NCI-H2107 treated with DMSO at 0.1 percent for 48 hours (cell line): ENCODE results near the gene WNT5A.

Source experiments
- DNase-seq: peaks from one replicate; lab custom pipeline; 2025; ENCODE audit not compliant: unreplicated experiment; lab: John Stamatoyannopoulos, UW

The WNT5A gene

GRCh38 chr3:55452886-55453285, 34.2 kb downstream of the WNT5A start:
- DNase-seq, result no peak

GRCh38 chr3:55449527-55449926, 37.6 kb downstream of the WNT5A start:
- DNase-seq, result no peak

DNA sequence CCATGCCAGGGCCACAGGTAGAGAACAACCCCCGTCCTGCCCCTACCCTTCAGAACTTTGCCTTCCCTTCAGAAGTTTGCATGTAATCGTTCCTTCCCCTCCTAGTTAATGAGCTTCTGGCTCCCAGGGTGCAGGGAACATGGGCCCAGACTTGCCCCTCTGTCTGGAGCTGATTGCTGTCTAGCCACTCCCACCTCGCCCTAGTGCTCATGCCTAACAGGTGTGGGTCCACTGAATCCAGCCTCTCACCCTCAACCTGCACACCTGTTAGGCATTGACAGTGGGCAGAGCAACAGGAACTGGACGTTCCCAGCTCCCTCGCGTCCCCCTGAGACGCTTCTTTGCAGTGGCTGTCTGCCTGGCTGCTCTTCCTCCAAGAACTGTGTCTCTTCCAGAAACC, 40.3 kb downstream of the WNT5A start:
- DNase-seq, result no peak

GRCh38 chr3:55445551-55445950, 41.6 kb downstream of the WNT5A start:
- DNase-seq, result no peak

- no peak for DNase-seq
Measured at GRCh38 chr3:55443346-55443745, 43.8 kb downstream of the WNT5A start.

DNA sequence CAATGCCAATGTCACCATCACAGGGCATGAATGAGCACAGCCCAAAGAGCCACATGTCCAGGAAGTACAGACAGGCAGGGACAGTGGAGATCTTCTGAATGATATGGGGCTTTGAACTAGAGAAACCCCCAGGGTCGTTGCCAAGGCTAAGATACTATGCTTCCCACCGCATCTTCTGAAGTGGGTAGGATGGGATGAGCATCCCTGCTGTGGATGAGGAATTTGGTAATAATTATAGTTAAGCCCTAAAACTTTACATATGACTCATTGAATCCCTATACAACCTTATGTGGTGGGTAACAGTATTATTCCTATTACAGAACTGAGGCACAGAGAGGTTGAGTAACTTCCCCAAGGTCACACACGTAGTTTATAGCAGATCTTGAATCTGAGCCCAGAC, 44.2 kb downstream of the WNT5A start:
- DNase-seq, result no peak

GRCh38 chr3:55441499-55441898, 45.6 kb downstream of the WNT5A start:
- no peak for DNase-seq

DNA sequence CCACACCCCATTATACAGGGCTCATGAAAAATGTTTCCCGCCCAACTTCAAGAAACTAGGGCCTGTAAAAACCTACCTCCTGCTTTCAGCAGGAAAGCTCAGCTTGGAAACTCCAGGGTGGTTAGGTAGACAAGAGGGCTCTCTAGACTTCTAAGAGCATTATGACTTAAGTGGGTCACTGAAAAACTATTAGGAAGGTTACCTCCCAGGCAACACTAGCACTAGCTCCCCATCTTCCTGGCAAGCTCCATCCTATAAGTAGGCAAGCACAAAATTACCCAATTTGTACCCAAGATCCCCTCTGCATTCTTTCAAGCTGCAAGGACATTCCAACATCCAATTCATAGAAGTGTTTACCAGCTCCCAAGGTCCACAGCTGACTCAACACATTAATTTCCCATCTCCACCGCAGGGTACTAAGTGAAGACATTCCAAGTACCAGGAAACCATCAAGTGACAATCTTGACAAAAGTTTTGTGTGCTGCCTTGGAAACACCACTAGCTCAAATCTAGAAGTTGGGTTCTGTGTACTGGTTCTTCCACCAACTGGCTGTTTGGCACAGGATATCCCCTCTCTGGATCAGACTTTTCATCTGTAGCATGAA, 46.9 kb downstream of the WNT5A start:
- DNase-seq, result no peak

GRCh38 chr3:55439657-55440056, 47.4 kb downstream of the WNT5A start:
- DNase-seq, result no peak

GRCh38 chr3:55436644-55437043, 50.5 kb downstream of the WNT5A start:
- DNase-seq, result no peak

- DNase-seq, result no peak
Measured at GRCh38 chr3:55435491-55435890, 51.6 kb downstream of the WNT5A start.

- no peak for DNase-seq
Measured at GRCh38 chr3:55434789-55435188, 52.3 kb downstream of the WNT5A start.

- no peak for DNase-seq
Measured at GRCh38 chr3:55431041-55431440, 56.1 kb downstream of the WNT5A start.

- DNase-seq, result no peak
Measured at GRCh38 chr3:55427739-55428138, 59.4 kb downstream of the WNT5A start.

GRCh38 chr3:55426486-55426885, 60.6 kb downstream of the WNT5A start:
- DNase-seq, result no peak

- no peak for DNase-seq
Measured at GRCh38 chr3:55423782-55424181, 63.3 kb downstream of the WNT5A start.

GRCh38 chr3:55417211-55417610, 69.9 kb downstream of the WNT5A start:
- DNase-seq, result no peak

- no peak for DNase-seq
Measured at GRCh38 chr3:55416331-55416821, 70.7 kb downstream of the WNT5A start.
